ENCODE results near the gene ARNT2. TPM values are rescaled to one million over a fixed set of nuclear protein-coding genes. Genes with fewer than 3 reads are reported as not detected.

ARNT2 gene
- total and polyA plus RNA-seq, 10 of the 15 experiments (the other 5 are each of a cell fraction or from before 2014, with no cell fraction given) = 0.07 to 0.49 (median 0.09) TPM; not detected in 6

GRCh38 chr15:80411788-80412288, 7.7 kb downstream of the ARNT2 start:
- no peak overlapping the region for H3K27ac ChIP-seq (ENCODE audit: control insufficient read depth, insufficient read depth)
- no peak for FAIRE-seq
- SMC1A ChIA-PET (ENCODE audit: uncharacterized antibody, unreplicated experiment) = no interaction called here
- CTCF ChIA-PET = interaction anchor here (1.0 kb wide), 2 partner anchors 45 to 854 kb away, joined by 3 read pairs; no protein-coding TSS in a partner anchor
- in situ Hi-C loops (cut with MboI) = no loop called here
- H3K27me3 ChIP-seq (replicated peaks in 1 of 2; ENCODE audit: control insufficient read depth in 2 of 2, insufficient read depth in 2 of 2, low read length in 1 of 2) = no peaks in the 10 kb centered on the region; a peak in 1 of 4 replicates
- no peak overlapping the region for H3K4me3 ChIP-seq
- H4K20me1 ChIP-seq (ENCODE audit: control insufficient read depth, insufficient read depth) = no peaks in the 10 kb centered on the region
- BruUV-seq (replicated peaks) = no TSS peak
- WGBS (ENCODE audit: insufficient coverage, insufficient replicate concordance, low lambda C conversion rate, missing lambda C conversion rate) = 18% methylated on average over 1 of the region's 1 CpG
- H3K9ac ChIP-seq (ENCODE audit: control insufficient read depth, insufficient read depth, low read length) = no peak overlapping the region
- no peak overlapping the region for H3K4me2 ChIP-seq (ENCODE audit: control insufficient read depth, insufficient read depth)
- TF ChIP-seq IKZF2 (IDR thresholded peaks at IDR 0.05) (no peak), FOXK2 (IDR thresholded peaks at IDR 0.05) (no peak)
- intact Hi-C loops (cut with micrococcal nuclease; ENCODE audit: unreplicated experiment) = no loop called here
- no peaks in the 10 kb centered on the region for H3K4me1 ChIP-seq (ENCODE audit: control insufficient read depth, insufficient read depth, low read length)
- no peaks in the 10 kb centered on the region for H3K9me3 ChIP-seq (replicated peaks; ENCODE audit: control insufficient read depth, insufficient read depth, low read length)
- no peak for DNase-seq (ENCODE audit: low read depth, low spot score)
- ATAC-seq = no peak
- H3K79me2 ChIP-seq (ENCODE audit: control insufficient read depth, insufficient read depth, low read length) = no peaks in the 10 kb centered on the region
- no peaks in the 10 kb centered on the region for H3K36me3 ChIP-seq (ENCODE audit: control insufficient read depth in 2 of 2, insufficient read depth in 2 of 2, low read length in 1 of 2)
- RAD21 ChIA-PET (ENCODE audit: unreplicated experiment) = no interaction called here
- H2AFZ ChIP-seq (ENCODE audit: control insufficient read depth, low read depth, low read length) = no peak overlapping the region
- POLR2A ChIA-PET = no interaction called here

DNA sequence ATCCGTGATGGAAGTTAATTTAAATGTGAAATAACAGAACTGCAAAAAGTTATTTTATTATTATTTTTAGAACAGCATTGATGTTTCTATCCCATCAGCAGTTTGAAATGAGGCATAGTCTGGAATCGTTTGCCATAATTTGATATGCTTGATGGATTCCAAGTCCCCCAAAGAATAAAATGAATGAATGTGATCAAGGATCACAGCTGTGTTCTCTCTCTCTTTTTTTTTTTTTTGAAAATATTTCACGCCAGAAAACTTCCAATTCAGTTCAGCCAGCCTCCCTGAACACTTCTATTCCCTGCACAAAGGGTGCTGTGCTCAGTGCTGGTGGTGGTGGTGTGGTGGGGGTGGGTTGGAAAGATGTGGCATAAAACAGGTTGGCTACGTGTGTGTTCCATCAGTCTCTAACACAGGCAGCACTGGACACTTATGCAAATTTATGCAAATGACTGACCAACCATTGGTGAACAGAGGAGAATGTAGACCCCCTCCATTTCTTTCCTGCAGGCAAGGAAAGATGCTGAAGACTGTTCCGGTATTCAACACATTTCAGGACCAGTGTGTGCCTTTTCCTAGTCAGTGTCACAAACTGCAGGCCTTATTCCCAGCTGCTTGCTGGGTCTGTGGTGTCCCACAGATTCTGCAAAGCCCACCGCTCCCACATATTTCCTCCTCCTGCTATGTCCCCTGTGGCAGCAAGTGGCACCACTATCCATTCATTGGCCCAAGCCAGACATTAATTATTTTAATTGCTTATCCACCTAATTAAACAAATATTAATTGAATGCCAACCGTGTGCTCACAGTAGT, 10.6 kb downstream of the ARNT2 start:
- H3K9me3 ChIP-seq (replicated peaks; ENCODE audit: control insufficient read depth, insufficient read depth, low read length) = no peaks in the 10 kb centered on the region
- no peaks in the 10 kb centered on the region for H3K36me3 ChIP-seq (ENCODE audit: control insufficient read depth in 2 of 2, insufficient read depth in 2 of 2, low read length in 1 of 2)
- FAIRE-seq (no peak), ATAC-seq (no peak), DNase-seq (ENCODE audit: low read depth, low spot score) (no peak)
- ChIA-PET POLR2A (no interaction called here), CTCF (interaction anchor here (0.6 kb wide), 2 partner anchors 16 to 493 kb away, joined by 3 read pairs; no protein-coding TSS in a partner anchor), SMC1A (ENCODE audit: uncharacterized antibody, unreplicated experiment) (no interaction called here), RAD21 (ENCODE audit: unreplicated experiment) (no interaction called here)
- BruUV-seq (replicated peaks) = no TSS peak
- no peak overlapping the region for H3K9ac ChIP-seq (ENCODE audit: control insufficient read depth, insufficient read depth, low read length)
- H4K20me1 ChIP-seq (ENCODE audit: control insufficient read depth, insufficient read depth) = no peaks in the 10 kb centered on the region
- intact Hi-C loops (cut with micrococcal nuclease; ENCODE audit: unreplicated experiment) = no loop called here
- WGBS (ENCODE audit: insufficient coverage, insufficient replicate concordance, low lambda C conversion rate, missing lambda C conversion rate) = 15% methylated on average over 7 of the region's 7 CpGs
- no peaks in the 10 kb centered on the region; a peak in 1 of 4 replicates for H3K27me3 ChIP-seq (replicated peaks in 1 of 2; ENCODE audit: control insufficient read depth in 2 of 2, insufficient read depth in 2 of 2, low read length in 1 of 2)
- no peaks in the 10 kb centered on the region for H3K79me2 ChIP-seq (ENCODE audit: control insufficient read depth, insufficient read depth, low read length)
- H2AFZ ChIP-seq (ENCODE audit: control insufficient read depth, low read depth, low read length) = no peak overlapping the region
- H3K4me2 ChIP-seq (ENCODE audit: control insufficient read depth, insufficient read depth) = no peak overlapping the region
- in situ Hi-C loops (cut with MboI) = no loop called here
- no peak for TF ChIP-seq BCL11A (IDR thresholded peaks at IDR 0.05; ENCODE audit: low read depth, low read length)
- TF ChIP-seq MEF2B (IDR thresholded peaks at IDR 0.05; ENCODE audit: partially characterized antibody, poor library complexity, severe bottlenecking) = no peak
- no peak overlapping the region for H3K4me3 ChIP-seq
- no peaks in the 10 kb centered on the region for H3K4me1 ChIP-seq (ENCODE audit: control insufficient read depth, insufficient read depth, low read length)
- H3K27ac ChIP-seq (ENCODE audit: control insufficient read depth, insufficient read depth) = no peak overlapping the region

All from GM12878 (cell line).